HEK293T (cell line): ENCODE results near the gene KDM6A.

Source experiments
- ARNT ChIP-seq: fragments of 450-650 bp; IDR thresholded peaks from 2 replicates; pipeline ENCODE4 v1.6.1; 2017; ENCODE audit warnings: mild to moderate bottlenecking
- FOXK2 ChIP-seq: fragments of 450-650 bp; IDR thresholded peaks from 2 replicates; pipeline ENCODE4 v1.6.1; 2016; ENCODE audit warnings: mild to moderate bottlenecking
- SP1 ChIP-seq: fragments of 450-650 bp; IDR thresholded peaks from 2 replicates; pipeline ENCODE4 v1.6.1; 2017

GRCh38 chrX:44922980-44923379 is 50.0 kb downstream of the KDM6A start:
- TF ChIP-seq SP1 (no peak), ARNT (no peak), FOXK2 (no peak)
